Stomach (tissue), 4 donors: Measurements from ENCODE around the gene ARHGAP32.

Source experiments
- CTCF ChIP-seq, 7 experiments: fragments of 450-650 bp in 4 of 7; fragments of 200-600 bp in 3 of 7; sonication (generic) in 3 of 7; IDR thresholded peaks; one replicate each; pipeline ENCODE4 v1.5.1; 2016 to 2019; ENCODE audit warnings: antibody characterized with exemption in 7 of 7, control low read depth in 2 of 7, mild to moderate bottlenecking in 1 of 7
- EP300 ChIP-seq: sonication (generic); formaldehyde crosslinking; IDR thresholded peaks from one replicate; pipeline ENCODE4 v1.6.1; 2017; ENCODE audit warnings: antibody characterized with exemption
- POLR2A ChIP-seq, 4 donors: fragments of 450-650 bp; IDR thresholded peaks; one replicate each; pipeline ENCODE4 v1.6.1; 2016; ENCODE audit warnings: antibody characterized with exemption in 4 of 4, control low read depth in 2 of 4, mild to moderate bottlenecking in 1 of 4, moderate library complexity in 1 of 4
- POLR2AphosphoS5 ChIP-seq, 3 donors: sonication (generic); formaldehyde crosslinking; IDR thresholded peaks; one replicate each; pipeline ENCODE4 v1.6.1; 2016; ENCODE audit warnings: antibody characterized with exemption in 3 of 3

- TF ChIP-seq CTCF (IDR thresholded peaks at IDR 0.05) (no peak), POLR2A (IDR thresholded peaks at IDR 0.05) (no peak), EP300 (no peak), POLR2AphosphoS5 (IDR thresholded peaks at IDR 0.05) (no peak)
Observed at GRCh38 chr11:128985880-128986279, 206.2 kb downstream of the ARHGAP32 start.
